GM18870 (cell line): ENCODE results near the gene TSR3.

Source experiments
- ATAC-seq: cut with Tn5 transposase; IDR thresholded peaks from one replicate; pipeline ENCODE4 v1.9.1; 2021; ENCODE audit warnings: moderate library complexity; ENCODE audit not compliant: unreplicated experiment

The TSR3 gene

DNA sequence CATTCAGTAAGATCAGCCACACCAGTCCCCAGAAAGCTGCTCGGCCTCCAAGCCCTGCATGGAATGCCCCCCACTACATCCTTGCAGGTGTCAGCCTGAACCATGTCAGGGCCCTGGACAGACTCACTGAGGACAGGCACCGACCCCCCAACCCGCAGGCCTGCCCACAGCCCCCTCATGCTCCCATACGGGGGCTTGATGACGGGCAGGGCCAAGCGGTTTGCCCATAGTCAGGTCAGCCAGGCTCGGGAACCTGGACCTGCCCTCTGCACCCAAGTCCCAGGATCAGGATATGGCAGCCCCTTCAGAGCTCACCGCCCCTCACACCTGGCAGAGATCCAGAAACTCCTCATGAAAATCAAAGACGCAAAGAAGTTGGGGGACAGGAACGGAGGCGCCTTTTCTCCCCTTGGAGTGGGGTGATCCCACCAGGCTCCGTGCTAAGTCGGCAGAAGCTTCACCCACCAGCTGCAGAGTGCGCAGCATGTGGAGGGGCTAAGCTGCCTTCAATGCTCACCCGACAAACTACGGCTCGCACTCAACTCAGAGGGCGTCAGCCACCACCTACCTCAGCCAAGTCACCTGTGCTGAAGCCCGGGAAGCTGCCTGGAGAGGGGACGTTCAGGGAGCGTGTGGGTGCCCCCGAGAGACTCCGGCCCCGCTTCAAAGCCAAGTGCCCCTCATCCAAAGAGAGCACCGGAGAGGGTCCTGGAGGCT lies 26.6 kb upstream of the TSR3 start:
- ATAC-seq, result no peak

DNA sequence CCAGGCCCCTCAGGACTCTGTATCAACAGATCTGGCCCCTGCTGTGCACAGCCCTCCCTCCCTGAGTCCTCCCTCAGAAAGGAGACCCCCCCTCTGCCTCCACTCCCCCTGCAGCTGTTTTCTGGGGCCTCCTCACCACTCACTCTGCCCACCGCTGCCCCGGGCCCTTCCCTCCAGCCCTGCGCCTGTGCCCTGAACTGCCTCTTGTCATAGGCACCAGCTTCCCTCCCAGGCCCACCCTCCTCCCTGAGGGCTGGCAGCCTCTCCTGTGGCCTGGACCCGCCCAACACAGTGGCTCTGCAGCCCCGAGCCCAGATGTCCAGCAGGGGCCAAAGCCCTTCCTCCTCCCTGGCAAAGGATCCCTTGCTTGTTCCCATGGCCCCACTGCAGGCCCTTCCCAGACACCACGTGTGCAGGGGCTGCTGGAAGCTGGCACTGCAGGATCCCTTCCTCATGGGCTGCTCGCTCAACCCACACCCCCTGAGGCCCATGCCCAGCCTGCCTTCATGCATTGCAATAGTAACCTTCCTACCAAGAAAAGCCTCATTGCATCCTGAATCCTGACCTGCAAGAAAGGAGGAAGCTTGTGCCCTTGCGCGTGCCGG lies 25.8 kb upstream of the TSR3 start:
- ATAC-seq, result no peak

DNA sequence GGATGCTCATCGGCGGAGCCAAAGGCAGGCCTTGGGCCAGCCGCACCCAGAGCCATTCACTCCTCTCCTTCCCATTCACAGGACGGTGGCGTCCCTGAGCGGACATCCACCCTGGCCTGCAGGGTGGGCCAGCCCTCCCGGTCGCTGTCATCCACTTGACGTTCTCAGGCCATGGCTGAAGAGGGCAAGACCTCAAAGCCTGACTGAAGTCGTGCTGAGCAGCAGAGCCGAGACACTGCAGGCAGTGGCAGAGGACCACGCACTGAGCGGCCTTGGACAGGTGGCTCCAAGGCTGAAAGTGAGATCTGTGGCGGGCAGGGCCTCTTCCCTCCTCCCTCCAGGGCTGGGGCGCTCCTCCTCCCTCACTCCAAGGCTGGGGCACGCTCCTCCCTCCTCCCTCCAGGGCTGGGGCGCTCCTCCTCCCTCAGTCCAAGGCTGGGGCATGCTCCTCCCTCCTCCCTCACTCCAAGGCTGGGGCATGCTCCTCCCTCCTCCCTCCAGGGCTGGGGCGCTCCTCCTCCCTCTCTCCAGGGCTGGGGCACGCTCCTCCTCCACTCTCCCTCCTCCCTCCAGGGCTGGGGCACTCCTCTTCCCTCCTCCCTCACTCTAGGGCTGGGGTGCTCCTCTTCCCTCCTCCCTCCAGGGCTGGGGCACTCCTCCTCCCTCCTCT lies 24.2 kb upstream of the TSR3 start:
- no peak for ATAC-seq

DNA sequence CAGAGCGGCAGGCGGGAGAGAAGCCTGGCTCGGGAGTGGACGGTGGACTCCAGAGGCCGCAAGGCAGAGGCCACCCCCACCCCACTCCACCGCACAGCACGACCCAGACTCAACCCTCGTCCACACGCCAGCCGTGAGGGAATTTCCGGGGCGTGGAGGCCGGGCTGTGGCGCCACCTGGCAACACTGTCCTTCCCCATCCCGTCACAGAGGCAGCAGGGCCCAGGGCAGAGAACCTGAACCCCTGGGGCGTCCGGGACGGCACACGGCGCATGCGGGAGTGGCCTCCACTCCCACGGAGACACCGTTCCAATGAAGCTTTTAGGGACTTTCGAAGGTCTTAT lies 23.6 kb upstream of the TSR3 start:
- no peak for ATAC-seq

DNA sequence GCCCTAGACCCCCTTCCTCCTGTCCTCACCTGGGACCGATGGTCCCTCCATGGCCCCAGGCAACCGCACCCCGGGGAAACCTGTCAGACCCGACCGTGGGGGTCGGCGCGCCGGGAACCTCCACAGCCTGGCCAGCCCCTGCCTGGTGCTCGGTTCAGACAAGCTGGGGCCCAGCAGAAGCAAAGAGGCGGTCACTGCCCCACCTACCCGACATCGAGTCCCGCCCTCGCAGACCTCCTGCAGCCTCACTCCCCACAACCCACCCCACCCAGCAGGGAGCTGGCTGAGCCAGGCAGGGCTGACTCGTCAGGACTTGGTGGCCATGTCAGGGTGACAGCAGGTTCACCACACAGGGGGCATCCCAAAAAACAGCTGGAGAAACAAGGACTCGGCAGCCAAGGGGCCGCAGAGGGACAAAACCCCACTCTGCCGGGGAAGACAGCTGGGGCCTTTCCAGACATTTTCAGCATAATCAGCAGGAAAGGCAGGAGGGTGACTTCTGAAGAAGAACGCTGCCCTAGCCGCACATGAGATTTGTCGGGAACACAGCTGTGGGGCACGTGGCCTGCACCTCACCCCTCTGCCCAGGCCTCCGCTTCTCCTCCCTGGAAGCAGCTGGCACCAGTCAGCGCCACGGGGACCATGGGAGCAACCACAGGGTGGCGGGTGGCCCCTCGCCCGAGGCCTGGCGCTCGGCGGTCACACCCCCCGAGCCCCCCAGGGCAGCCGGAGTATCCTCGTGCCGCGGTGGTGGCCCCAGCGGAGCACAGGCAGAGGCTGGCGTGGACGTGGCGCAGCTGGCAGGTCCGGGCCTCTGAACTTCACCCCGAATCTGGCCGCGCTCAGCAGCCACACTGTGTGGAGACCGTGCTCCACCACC lies 23.0 kb upstream of the TSR3 start:
- no peak for ATAC-seq

DNA sequence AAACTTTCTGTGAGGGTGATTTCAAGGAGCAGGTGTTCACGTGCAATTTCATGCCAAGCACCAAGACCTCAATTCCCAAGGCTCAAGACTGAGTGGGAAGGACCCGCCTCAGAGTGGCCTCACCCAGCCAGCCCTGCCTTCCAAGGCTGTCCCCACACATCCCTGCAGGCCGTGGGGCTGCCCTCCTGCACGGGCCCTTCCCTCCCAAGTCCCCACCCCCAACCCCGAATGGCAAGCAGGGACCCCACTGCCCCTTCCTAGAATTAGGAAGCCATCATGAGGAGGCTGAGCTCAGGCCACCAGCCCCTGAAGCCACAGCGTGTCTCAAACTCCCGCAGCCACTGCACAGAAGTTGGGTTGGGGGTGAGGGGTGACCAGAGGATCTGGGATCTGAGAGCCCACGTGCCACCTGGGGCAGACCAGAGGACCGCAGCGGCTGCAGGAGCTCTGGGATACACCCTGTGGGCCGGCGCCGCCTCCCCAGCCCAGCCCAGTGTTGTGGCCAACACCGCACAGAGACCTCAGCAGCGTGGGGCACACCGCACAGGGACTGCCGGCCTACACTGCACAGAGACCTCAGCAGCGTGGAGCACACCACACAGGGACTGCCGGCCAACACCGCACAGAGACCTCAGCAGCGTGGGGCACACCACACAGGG lies 20.7 kb upstream of the TSR3 start:
- ATAC-seq, result no peak

DNA sequence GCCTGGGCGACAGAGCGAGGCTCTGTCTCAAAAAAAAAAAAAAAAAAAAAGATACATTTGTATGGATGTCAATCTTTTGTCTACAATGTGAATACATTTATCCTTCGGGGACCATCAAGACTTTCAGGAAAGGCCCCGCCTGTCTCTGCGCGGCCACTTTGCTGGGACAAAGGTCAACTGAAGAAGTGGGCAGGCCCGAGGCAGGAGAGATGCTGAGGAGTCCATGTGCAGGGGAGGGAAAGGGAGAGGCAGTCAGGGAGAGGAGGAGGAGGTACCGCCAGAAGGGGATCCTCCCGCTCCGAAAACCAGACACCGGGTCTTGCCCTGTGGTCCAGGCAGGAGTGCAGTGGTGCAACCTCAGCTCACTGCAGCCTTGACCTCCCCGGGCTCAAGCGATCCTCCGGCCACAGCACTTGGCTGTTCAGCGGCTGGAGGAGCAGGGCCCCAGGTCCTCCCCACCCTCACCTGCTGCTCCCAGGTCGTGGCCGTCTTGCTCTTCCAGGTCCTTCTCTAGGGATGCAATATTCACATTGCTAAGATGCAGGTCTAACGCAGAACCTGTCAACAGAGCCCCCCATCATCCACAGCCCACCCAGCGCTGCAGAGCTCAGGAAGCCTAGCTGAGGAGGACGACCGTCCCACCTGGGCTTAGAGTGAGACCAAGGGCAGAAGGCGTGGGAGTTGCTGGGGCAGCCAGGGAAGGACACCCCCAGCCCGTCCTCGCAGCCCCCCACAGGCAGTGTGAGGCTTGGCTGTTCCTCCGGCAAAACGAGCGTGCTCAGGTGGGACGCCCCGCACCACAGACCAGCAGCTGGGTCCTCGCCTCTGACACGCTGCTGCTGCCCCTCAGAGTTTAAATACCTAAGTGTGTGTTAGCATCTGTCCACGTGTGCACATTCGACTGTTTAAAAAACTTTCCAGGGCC lies 19.6 kb upstream of the TSR3 start:
- no peak for ATAC-seq

DNA sequence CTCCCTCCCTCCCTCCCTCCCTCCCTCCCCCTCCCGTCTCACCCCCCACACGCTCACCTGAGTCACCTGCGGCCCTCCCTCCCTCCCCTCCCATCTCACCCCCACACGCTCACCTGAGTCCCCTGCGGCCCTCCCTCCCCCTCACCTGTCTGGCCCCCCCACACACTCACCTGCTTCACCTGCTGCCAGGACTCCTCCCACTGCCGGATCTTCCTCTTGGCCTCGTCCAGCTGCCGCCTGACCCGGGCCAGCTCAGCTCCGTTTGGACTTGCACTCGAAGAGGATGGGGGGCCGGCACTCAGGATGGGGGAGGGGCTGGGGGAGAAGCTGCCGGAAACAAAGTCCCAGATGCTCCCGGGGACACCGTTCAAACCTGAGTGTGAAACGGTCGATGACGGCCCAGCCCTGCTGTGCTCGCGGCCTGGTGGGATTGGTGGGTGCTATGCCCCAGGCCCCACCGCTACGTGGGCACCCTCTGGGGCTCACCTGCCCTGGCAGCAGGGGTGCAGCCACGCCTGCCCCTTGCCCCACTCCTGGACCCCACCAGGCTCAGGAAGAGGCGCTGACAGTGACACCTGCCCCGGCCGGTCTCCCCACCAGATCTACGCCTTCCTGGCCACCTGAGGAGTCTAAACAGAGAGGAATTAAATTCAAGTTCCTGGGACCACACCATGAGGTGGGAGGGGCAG lies 16.0 kb upstream of the TSR3 start:
- ATAC-seq, result no peak

DNA sequence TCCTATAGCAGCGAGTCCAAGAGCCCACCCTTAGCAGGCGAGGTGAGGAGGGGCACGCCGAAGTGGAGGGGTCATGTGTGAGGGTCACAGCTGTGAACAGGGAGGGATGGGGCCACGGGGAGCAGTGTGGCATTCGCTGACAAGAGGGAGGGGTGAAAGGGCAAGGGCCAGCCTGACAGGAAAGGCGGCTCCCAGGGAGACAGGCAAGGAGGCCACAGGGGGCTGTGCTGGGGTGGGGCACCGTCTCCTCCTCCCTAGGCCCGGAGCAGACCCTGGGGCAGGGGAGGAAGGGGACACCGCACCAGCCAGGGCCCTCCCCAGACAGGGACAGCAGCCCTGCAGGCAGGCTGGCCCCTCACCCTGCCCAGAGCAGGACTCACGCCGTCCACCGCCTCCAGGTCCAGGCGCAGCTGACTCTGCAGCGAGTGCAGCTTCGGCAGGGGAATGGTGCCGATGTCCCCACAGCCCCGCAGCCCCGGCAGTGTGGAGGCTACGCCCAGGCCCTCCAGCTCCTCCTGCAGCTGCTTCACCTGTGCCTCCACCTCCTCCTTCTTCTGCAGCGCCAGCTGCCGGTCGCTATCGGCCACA lies 15.1 kb upstream of the TSR3 start:
- no peak for ATAC-seq

DNA sequence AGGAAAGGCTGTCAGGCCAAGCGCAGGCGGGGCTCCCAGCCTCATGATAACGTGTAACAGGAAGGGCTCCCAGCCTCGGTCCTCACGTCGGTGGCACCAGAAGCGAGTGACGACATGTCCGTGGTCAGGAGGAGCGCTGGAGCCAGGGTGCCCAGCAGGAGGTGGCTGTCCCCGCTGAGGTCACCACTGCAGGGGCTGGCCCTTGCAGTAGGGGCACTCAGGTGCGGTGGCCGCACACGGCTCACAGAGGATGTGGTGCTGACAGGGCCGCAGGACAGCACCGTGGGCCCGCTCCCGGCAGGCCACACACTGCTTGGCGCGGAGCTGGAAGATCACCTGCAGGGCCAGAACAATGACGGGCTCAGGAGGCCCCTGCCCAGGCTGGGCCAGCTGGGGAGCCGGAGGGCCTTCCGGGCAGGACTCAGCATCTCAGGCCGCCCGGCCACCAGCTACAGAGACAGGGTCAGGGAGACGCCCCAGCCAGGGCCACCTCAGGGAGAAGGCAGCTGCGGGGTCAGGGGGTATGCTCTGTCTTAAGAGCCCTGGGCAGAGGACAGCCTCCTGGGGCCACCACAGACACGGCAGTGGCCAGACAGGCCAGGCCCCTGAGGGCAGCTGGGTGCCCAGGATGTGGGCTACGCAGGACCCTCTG lies 14.5 kb upstream of the TSR3 start:
- no peak for ATAC-seq

DNA sequence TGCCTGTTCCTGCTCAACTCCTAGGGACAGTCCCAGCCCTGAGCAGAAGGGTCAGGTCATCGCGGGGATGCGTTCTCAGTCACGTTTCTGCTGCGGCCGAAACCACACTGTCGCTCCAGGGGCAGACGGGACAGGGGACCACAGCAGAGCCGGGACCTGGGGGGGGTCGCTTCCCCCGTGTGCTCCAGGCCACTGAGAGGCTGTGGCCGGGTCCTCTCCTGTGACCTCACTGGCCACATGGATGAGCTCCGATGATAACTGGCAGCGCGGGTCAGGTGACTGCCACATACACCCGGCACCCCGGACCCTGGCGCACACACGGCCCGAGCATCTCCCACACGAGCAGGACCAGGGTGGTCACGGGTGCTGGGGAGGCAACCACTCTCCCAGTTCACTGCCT lies 12.8 kb upstream of the TSR3 start:
- no peak for ATAC-seq

DNA sequence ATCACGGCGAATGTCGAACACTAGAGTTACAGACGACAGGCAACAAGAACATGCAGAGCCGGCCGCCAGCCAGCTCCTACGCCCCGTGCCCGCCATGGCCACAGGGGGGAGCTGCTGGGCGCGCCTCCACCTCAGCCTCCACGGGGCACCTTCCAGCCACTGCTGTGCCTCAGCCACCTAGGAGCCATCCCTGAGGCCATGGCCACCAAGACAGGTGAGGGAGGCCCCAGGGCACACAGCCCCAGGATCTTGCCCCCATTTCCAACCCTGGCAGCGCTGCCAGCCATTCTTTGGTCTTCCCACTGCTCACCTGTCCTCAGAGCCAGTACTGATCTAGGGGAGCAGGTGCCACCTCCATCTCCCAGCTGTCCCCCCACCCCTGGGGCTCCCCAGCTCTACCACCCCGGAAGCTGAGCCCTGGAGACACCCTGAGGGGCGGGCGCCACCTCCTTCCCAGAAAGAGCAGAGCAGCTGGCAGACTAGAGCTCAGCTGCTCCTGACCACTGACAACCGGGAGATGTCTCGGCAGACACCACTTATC lies 11.9 kb upstream of the TSR3 start:
- ATAC-seq, result no peak

DNA sequence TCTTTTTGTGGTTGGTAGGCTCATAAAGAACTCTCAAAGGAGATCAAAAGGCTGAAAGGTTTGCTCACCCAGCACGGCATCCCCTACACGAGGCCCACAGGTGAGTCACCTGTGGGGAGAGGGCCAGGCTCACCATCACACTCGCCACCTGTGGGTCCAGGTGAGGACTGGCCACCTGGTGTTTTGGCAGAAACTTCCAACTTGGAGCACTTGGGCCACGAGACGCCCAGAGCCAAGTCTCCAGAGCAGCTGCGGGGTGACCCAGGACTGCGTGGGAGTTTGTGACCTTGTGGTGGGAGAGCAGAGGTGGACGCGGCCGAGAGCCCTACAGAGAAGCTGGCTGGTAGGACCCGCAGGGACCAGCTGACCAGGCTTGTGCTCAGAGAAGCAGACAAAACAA lies 11.1 kb upstream of the TSR3 start:
- ATAC-seq, result no peak

DNA sequence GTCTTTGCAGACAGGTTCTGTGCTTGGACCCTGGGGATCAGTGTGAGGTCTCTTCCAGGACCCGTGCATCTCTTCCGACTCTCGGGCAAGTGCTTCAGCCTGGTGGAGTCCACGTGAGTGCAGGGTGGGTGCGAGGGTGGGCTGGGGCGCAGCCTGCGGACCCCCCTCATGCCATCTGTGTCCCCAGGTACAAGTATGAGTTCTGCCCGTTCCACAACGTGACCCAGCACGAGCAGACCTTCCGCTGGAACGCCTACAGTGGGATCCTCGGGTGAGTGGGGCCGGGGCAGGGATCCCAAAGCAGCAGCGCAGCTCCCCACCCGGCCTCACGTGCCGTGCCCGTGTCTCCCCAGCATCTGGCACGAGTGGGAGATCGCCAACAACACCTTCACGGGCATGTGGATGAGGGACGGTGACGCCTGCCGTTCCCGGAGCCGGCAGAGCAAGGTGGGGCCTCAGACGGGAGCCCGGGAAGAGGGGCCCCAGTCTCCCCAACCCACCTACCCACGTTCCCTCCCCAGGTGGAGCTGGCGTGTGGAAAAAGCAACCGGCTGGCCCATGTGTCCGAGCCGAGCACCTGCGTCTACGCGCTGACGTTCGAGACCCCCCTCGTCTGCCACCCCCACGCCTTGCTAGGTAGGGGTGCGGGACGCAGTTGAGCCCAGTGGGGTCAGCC lies 10.1 kb upstream of the TSR3 start:
- ATAC-seq, result no peak

DNA sequence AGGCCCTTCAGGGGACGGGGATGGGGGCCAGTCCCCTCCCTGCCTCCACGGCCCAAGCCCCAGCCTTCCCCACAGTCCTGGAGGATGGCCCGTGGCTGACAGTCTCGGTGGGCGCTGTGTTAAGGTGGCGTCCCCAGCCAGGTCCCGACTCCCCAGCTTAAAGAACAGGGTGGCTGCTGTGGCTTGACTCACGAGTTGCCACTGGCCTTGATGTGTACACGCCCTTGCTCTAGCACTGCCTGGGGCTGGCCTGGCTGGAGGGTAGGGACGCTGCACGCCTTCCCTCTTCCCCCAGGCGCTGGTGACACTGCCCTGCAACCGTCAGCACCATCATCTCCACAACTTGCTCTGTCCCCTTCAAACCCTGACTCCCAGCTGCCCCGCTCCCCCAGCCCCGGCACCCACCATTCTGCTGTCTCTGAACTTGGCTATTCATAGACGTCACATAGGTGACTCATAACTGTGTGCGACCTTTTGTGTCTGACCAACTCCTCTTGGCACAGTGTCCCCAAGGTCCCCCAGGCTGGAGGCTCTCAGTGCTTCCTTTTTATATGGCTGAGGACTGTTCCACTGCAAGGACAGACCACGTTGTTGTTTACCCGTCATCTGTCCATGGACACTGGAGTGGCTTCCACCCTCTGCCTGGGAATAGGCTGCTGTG lies 6.4 kb upstream of the TSR3 start:
- no peak for ATAC-seq

DNA sequence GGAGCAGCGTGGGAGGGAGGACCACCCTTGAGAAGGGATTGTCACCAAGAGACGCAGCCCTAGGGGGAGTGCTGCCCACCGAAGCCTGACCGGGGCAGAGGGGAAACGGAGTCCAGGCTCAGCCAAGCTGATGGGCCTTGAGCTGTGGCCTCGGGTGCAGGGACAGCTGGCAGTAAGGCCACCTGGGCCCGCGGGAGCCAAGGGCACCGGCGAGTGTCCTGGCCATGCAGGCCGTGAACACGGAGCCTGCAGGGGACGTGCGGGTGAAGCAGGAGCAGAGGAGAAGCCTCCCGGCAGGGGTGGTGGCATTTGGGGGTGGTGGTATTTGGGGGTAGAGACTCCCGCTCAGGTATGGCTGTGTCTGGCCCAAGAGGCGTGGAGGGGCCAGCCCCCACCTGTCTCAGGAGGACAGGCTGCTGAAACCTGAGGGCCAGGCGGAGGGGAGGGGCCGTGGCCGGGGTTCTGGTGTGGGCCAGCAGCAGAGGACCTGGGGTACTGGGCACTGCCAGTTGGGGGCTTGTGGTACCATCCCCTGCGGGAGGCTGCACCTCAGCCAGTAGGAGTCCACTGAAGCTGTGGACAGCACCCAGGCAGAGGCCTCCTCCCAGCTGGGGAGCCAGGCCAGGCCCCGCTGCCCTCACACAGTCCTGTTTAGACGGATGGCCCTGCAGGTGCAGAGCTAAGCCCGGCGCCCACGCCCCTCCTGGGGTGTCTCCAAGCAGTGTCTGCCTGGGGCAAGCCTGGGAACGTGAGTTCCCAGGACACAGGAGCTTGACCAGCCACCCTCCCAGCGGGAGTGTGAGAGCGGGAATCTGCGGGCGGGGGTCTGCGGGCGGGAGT lies 4.6 kb upstream of the TSR3 start:
- ATAC-seq, result no peak
